GM21360 (cell line): ENCODE measurements around the gene SNX10.
"Not testable (repeated sequence)": the region's sequence is repeated elsewhere in the genome, so short reads cannot be mapped to it uniquely, and the experiment has no call there.

Experiments
- ATAC-seq: cut with Tn5 transposase; IDR thresholded peaks from one replicate; pipeline ENCODE4 v1.9.1; 2021; ENCODE audit warnings: mild to moderate bottlenecking, moderate library complexity; ENCODE audit not compliant: unreplicated experiment

Gene SNX10

DNA sequence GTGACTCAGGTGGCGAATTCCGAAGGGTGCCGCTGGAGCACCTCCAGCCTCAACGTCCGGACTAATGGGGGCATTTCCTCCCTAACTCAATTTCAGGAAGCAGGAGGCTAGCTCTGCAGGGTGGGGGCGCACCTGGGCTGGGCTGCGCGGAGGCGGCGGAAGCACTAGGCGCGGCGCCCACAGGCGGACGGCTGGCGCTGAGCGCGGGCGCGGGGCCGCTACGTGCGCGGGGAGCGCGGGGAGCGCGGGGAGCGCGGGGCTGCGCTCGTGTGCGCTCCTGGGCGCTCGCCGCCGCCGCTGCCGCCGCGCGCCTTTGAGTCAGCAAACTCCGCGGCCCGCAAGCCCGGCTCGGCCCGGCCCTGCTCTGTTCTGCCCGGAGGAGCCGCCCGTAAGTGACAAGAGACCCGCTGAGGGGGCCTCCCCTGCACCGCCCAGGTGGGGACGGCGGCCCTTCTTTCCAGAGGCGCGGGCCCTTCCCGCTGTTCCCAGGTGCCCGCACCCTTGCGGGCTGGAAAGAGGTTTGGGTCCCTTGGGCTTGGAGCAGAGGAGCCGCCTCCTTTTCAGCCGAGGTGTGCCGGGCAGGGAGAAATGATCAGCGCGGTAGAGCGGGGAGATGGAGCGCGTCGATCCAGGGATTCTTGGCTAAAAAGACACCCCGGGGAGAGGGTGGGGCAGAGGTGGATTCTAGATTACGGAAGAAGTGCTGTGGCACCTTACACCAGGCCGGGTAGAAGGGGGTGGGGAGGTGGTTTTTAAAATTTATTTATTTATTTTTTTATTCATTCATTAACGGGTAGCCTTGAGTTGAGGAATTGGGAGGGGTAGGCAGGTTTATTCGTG is at the start of gene SNX10:
Gene SNX10, plus strand, starts transcription at position 164 of the 840 bp plus-strand sequence. CDS start 54,581 bp downstream, outside the sequence.
- ATAC-seq, result peak; percentile 69

- no peak for ATAC-seq
Measured at GRCh38 chr7:26245150-26245549, 46.5 kb upstream of the SNX10 start.

DNA sequence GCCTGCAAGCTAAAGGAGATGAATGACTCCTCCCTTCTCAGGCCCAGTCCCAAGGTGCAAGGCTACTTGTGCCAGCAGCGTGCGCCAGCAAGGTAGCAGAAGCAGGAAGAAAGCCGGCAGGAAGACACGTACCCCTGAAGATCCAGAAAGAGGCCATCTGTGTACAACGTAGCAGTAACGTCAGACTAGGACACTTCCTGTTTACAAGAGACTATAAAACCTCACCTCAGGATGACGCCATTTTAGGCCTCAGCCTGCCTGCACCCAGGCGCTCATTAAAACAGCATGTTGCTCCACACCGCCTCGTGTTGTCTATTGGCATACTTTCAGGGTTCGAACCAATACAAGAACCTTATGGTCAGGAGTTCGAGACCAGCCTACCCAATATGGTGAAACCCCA is 41.4 kb upstream of the SNX10 start:
- no peak for ATAC-seq

DNA sequence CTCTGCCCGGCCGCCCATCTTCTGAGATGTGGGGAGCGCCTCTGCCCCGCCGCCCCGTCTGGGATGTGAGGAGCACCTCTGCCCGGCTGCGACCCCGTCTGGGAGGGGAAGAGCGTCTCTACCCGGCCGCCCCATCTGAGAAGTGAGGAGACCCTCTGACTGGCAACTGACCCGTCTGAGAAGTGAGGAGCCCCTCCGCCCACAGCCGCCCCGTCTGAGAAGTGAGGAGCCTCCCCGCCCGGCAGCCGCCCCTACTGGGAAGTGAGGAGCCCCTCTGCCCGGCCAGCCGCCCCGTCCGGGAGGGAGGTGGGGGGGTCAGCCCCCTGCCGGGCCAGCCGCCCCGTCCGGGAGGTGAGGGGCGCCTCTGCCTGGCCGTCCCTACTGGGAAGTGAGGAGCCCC is 29.8 kb upstream of the SNX10 start:
- ATAC-seq, result not testable (repeated sequence)

DNA sequence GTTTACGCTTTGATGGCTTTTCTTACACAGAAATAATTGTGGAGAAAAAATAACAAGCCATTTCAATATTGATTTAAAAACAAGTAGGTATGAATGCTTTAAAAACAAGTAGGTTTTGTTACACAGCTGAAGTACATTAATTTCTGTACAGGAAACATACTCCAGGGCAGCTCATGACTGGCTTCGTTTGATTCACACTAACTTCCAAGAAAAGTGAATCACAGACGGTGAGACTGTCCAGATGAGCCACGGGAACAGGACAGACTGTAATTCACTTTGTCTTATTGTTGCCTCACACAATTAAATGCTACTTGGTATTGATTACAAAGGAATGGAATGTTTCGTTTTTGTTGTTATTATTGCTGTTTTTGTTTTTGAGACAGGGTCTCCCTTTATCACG is 26.6 kb upstream of the SNX10 start:
- ATAC-seq, result no peak

DNA sequence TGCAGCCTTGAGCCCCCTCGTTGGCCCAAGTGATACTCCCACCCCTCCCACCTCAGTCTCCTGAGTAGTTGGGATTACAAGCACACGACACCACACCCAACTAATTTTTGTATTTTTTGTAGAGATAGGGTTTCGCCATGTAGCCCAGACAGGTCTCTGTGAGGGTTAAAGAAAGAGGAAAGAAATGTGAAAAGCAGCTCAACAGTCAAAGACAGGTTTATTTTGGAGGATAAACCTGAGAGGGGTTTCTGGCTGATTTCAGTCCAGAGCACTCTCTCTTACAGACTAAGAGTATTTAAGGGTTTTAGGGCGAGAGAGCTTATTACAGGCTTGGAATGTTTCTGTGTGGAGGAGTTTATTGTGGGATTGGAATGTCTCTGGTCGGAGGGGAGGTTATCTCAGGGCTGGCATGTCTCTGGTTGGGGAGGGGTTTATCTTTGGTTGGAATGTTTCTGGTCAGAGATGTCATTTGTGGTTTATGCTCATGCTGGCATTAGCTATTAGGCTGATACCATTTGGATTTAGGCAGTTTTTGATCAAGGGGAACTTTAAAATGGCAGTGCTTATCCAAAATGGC is 26.1 kb upstream of the SNX10 start:
- ATAC-seq, result no peak

GRCh38 chr7:26267601-26268166 is 24.0 kb upstream of the SNX10 start:
- no peak for ATAC-seq

DNA sequence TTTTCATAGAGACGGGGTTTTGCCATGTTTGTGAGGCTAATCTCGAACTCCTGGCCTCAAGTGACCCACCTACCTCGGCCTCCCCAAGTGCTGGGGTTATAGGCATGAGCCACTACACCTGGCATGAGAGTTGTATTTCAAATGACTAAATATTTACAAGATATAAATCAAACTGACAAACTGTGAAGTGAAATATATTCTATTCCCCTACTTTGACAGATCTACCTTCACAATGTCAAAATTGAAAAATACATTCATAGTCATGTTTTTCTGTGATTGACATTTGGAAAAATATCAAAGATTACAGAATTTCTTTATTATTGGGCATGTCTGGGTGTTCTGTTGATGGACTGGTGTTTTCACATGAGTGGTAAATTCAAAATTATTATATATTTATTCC is 16.4 kb upstream of the SNX10 start:
- ATAC-seq, result no peak

- ATAC-seq, result no peak
Measured at GRCh38 chr7:26278770-26279169, 12.9 kb upstream of the SNX10 start.

DNA sequence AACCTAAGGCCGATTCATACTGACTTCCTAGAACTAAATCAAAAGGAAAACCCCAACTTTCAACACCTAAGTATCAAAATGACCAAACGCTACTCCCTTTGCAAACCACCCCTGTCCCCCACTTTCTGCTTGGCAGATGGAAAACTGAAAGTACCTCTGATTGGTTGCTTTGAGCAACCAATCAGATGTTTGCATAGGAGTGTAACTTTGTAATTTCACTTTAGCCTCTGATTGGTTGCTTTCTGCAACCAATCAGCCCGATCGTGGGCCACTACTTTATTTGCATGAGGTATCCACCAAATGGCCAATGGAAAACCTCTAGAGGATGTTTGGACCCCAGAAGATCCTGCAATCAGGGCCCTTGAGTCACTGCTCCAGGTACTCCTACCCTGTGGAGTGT is 12.3 kb upstream of the SNX10 start:
- no peak for ATAC-seq

DNA sequence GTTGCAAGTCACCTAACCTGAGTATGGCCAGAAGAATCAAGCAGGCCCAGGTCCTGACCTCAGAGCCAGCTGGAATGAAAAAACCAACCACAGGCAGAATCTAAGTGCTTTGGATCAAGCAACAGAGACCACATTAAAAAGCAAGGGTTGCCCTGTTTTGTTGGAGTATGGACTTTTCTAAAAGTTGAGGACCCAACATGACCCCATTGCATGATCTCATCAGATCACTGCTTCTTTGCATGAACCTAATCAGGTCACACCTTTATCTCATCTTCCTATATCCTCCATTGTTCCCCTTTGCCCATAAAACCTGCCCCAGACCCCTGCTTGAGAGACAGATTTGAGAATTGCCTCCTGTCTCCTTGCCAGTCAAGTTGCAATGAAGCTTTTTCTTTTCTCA is 11.6 kb upstream of the SNX10 start:
- no peak for ATAC-seq

DNA sequence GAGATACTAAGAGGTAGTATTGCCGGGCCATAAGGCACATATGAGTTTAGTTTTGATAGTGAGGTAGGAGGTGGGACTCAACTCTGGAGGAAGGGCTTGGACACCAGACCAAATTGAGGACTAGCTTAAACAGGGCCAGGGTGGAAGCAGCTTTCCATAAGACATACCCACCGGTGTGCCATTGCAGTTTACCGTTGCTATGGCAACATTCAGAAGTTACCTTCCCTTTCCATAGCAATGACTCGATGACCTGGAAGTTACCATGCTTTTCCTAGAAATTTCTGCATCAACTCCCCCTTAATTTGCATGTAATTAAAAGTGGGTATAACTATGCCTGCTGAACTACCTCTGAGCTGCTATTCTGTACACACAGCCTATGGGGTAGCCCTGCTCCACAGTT is 10.9 kb upstream of the SNX10 start:
- ATAC-seq, result no peak

GRCh38 chr7:26284477-26284876 is 7.2 kb upstream of the SNX10 start:
- ATAC-seq, result no peak

- ATAC-seq, result no peak
Measured at GRCh38 chr7:26284995-26285632, 6.5 kb upstream of the SNX10 start.

- no peak for ATAC-seq
Measured at GRCh38 chr7:26286157-26286556, 5.5 kb upstream of the SNX10 start.

DNA sequence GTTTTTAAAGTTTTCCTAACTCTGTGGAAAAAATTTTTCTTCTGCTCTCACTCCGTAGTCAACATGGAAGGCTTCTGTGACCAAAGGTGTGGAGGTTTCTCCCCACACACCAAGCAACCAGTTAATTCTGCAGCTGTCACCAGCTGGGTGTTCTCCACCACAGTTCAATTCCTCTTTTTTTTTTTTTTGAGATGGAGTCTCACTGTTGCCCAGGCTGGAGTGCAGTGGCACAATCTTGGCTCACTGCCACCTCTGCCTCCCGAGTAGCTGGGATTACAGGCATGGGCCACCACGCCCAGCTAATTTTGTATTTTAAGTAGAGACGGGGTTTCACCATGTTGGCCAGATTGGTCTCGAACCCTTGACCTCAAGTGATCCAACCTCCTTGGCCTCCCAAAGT is 3.5 kb upstream of the SNX10 start:
- ATAC-seq, result not testable (repeated sequence)

DNA sequence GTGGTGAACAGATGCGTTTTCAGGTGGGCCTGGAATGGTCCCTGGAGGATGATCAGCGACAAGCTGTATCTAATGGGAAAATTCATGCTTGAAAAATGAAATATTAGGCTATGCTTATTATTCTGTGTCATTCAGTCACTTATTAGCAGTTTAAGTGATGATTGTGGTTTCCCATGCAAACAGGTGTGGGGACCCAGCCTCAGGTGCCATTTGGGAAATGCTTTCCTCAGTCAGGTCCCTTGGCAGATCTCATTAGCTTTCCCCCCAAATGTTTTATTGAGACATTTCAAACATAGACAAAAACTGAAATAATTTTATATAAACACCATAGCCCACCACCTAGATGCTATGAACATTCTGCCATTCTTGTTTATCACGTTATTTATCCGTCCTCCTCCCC is 411 bp upstream of the SNX10 start:
- ATAC-seq, result no peak

DNA sequence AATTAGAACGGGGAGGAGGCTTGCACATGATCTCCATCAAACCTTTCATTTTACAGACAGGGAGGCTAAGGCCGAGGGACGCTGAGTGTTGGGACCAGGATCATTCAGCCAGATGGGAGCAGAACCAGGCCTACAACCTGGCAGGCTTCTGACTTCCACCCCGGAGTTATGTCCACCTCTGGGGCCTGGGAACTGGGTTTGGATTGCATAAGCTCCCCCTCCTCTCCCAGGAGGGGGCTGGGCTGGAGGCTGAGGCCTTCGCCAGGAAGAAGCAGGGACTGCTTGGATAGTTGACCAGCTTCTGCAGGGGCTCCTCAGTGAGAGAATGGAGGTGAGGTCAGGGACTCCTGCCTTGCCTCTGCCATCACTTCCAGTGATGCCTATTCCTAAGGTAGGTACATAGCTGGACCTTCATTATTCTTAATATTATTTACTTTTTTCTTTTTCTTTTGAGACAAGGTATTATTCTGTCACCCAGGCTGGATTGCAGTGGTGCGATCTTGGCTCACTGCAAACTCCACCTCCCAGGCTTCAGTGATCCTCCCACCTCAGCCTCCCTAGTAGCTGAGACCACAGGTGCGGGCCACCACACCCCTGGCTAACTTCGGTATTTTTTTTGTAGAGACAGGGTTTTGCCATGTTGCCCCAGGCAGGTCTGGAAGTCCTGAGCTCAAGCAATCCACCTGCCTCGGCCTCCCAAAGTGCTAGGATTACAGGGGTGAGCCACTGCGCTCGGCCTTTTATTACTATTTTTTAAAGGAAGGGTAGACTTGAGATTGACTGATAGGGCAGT is 1.3 kb downstream of the SNX10 start:
- no peak for ATAC-seq

DNA sequence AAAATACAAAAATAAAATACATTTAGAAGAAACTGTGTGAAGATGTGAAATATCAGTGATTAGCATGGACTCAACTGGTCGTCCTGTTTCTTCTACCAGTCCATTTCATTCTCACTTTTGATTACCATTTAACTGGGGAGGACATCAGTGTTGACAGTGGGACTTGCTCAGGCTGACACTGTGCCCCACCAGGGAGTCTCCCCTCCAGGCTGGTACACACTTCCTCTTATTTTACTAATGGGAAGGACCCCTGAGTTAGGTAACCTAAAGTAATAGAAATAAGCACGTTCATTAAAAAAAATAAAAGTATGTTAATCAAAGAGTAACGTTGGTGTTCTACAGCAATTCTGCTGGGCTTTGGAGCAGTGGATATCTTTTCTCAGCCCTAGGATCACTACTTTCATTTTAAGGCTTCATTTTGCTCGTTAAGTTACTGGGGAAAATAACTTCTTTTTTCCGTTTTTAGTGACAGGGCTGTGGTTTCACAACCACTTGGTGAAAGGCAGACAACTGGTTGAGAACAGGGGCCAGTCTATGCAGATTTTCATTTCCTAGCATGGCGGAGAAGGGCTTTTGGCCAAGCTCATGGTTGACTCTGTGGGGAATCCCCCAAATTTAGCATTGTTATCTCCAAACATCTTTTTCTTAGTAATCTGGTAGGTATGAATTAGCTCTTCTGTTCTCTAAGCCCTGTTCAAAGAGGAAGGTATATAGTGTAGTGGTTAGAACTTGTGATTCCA is 2.1 kb downstream of the SNX10 start:
- ATAC-seq, result peak; percentile 68

DNA sequence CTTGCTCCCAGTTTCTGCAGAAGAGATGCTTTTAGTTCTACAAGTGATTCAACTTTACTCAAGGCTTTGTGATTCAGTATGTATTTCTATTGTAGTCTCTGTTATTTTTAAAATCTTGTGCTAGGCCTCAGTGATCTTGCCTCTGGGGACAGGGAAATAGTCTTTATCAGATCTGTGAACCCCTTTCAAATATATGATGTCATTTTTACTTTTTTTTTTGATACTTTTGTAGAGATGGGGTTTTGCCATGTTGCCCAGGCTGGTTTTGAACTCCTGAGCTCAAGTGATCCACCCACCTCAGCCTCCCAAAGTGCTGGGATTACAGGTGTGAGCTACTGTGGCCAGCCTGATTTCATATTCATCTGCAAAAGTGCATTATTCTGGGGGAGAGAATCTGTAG is 3.4 kb downstream of the SNX10 start:
- ATAC-seq, result no peak
